22Rv1 (cell line): Measurements from ENCODE around the gene ECE1.

Experiments
- CTCF ChIP-seq: fragments of 450-650 bp; IDR thresholded peaks from 2 replicates; pipeline ENCODE4 v1.5.1; 2017; ENCODE audit warnings: mild to moderate bottlenecking
- ZFX ChIP-seq: fragments of 450-650 bp; IDR thresholded peaks from 2 replicates; pipeline ENCODE4 v1.6.1; 2017; ENCODE audit warnings: antibody characterized with exemption, borderline replicate concordance

GRCh38 chr1:21297975-21298374, 7.7 kb upstream of the ECE1 start:
- TF ChIP-seq CTCF (no peak), ZFX (no peak)
